GM21367 (cell line): ENCODE results near the gene SLC27A2.

Experiments
- ATAC-seq: cut with Tn5 transposase; IDR thresholded peaks from one replicate; pipeline ENCODE4 v1.9.1; 2021; ENCODE audit not compliant: unreplicated experiment

Gene SLC27A2

GRCh38 chr15:50190166-50190570 lies 8.2 kb downstream of the SLC27A2 start:
- no peak for ATAC-seq

- no peak for ATAC-seq
Measured at GRCh38 chr15:50190723-50191122, 8.7 kb downstream of the SLC27A2 start.

- no peak for ATAC-seq
Measured at GRCh38 chr15:50192164-50192563, 10.2 kb downstream of the SLC27A2 start.

GRCh38 chr15:50192926-50193620 lies 11.1 kb downstream of the SLC27A2 start:
- ATAC-seq = no peak

GRCh38 chr15:50202003-50202402 lies 20.0 kb downstream of the SLC27A2 start:
- ATAC-seq = no peak

GRCh38 chr15:50206020-50206419 lies 24.0 kb downstream of the SLC27A2 start:
- ATAC-seq = no peak

- no peak for ATAC-seq
Measured at GRCh38 chr15:50209809-50210208, 27.8 kb downstream of the SLC27A2 start.

- ATAC-seq = no peak
Measured at GRCh38 chr15:50210462-50211157, 28.6 kb downstream of the SLC27A2 start.

- no peak for ATAC-seq
Measured at GRCh38 chr15:50218291-50218690, 36.3 kb downstream of the SLC27A2 start.

GRCh38 chr15:50218691-50219090 lies 36.7 kb downstream of the SLC27A2 start:
- no peak for ATAC-seq

- ATAC-seq = no peak
Measured at GRCh38 chr15:50219820-50220219, 37.8 kb downstream of the SLC27A2 start.

- ATAC-seq = no peak
Measured at GRCh38 chr15:50222181-50222580, 40.2 kb downstream of the SLC27A2 start.

GRCh38 chr15:50224606-50225005 lies 42.6 kb downstream of the SLC27A2 start:
- ATAC-seq = no peak

GRCh38 chr15:50225057-50225456 lies 43.1 kb downstream of the SLC27A2 start:
- ATAC-seq = no peak

GRCh38 chr15:50225938-50226337 lies 43.9 kb downstream of the SLC27A2 start:
- no peak for ATAC-seq

GRCh38 chr15:50227076-50227475 lies 45.1 kb downstream of the SLC27A2 start:
- no peak for ATAC-seq

GRCh38 chr15:50228866-50229265 lies 46.9 kb downstream of the SLC27A2 start:
- no peak for ATAC-seq

- no peak for ATAC-seq
Measured at GRCh38 chr15:50229336-50229735, 47.3 kb downstream of the SLC27A2 start.

GRCh38 chr15:50231761-50232160 lies 49.8 kb downstream of the SLC27A2 start:
- ATAC-seq = no peak

GRCh38 chr15:50232791-50233190 lies 50.8 kb downstream of the SLC27A2 start:
- no peak for ATAC-seq

- ATAC-seq = no peak
Measured at GRCh38 chr15:50233192-50233736, 51.3 kb downstream of the SLC27A2 start.

- no peak for ATAC-seq
Measured at GRCh38 chr15:50234764-50235163, 52.8 kb downstream of the SLC27A2 start.
